PFSK-1 (cell line): Measurements from ENCODE around the gene COL12A1.

Experiments used
- FOXP2 ChIP-seq: optimal IDR thresholded peaks from 2 replicates; pipeline ENCODE3; 2011; ENCODE audit warnings: borderline replicate concordance, control low read depth, inconsistent platforms; ENCODE audit not compliant: insufficient read depth; ENCODE audit errors: extremely low read length, extremely low read depth
- POLR2AphosphoS5 ChIP-seq: IDR thresholded peaks from 2 replicates; pipeline ENCODE4 v1.6.1; 2012; ENCODE audit warnings: low read depth, mild to moderate bottlenecking, control low read depth, low read length, moderate library complexity
- SIN3A ChIP-seq: IDR thresholded peaks from 2 replicates; pipeline ENCODE4 v1.6.1; 2012; ENCODE audit warnings: mild to moderate bottlenecking, low read length, moderate library complexity, borderline replicate concordance; ENCODE audit not compliant: insufficient read depth
- TAF1 ChIP-seq: IDR thresholded peaks from 2 replicates; pipeline ENCODE4 v1.6.1; 2012; ENCODE audit warnings: low read length, control low read depth, borderline replicate concordance; ENCODE audit not compliant: insufficient read depth
- TF ChIP-seq, protein P1 (sequence below), 2 experiments: IDR thresholded peaks; 2 replicates each; pipeline versions ENCODE4 v1.6.1 to v1.8.0; 2011 to 2012; ENCODE audit warnings: low read depth in 2 of 2, low read length in 2 of 2, control low read depth in 1 of 2, inconsistent platforms in 1 of 2, mild to moderate bottlenecking in 1 of 2, moderate library complexity in 1 of 2; ENCODE audit not compliant: insufficient read depth in 1 of 2

- TF ChIP-seq POLR2AphosphoS5, result no peak
- no peak for TF ChIP-seq TAF1
- TF ChIP-seq, protein P1, sequence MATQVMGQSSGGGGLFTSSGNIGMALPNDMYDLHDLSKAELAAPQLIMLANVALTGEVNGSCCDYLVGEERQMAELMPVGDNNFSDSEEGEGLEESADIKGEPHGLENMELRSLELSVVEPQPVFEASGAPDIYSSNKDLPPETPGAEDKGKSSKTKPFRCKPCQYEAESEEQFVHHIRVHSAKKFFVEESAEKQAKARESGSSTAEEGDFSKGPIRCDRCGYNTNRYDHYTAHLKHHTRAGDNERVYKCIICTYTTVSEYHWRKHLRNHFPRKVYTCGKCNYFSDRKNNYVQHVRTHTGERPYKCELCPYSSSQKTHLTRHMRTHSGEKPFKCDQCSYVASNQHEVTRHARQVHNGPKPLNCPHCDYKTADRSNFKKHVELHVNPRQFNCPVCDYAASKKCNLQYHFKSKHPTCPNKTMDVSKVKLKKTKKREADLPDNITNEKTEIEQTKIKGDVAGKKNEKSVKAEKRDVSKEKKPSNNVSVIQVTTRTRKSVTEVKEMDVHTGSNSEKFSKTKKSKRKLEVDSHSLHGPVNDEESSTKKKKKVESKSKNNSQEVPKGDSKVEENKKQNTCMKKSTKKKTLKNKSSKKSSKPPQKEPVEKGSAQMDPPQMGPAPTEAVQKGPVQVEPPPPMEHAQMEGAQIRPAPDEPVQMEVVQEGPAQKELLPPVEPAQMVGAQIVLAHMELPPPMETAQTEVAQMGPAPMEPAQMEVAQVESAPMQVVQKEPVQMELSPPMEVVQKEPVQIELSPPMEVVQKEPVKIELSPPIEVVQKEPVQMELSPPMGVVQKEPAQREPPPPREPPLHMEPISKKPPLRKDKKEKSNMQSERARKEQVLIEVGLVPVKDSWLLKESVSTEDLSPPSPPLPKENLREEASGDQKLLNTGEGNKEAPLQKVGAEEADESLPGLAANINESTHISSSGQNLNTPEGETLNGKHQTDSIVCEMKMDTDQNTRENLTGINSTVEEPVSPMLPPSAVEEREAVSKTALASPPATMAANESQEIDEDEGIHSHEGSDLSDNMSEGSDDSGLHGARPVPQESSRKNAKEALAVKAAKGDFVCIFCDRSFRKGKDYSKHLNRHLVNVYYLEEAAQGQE (IDR thresholded peaks at IDR 0.05; ENCODE audit: insufficient read depth in 1 of 2, low read depth in 2 of 2, low read length in 2 of 2), result no peak
- no peak for TF ChIP-seq FOXP2
- TF ChIP-seq SIN3A, result no peak
Observed at GRCh38 chr6:75155631-75156030, 50.2 kb downstream of the COL12A1 start.
